UCSD-AML1 (cell line): ENCODE data around the gene MRGPRD.
"Not testable (repeated sequence)": the region's sequence is repeated elsewhere in the genome, so short reads cannot be mapped to it uniquely, and the experiment has no call there.

Experiments
- DNase-seq: peaks from one replicate; lab custom pipeline; 2025; ENCODE audit not compliant: unreplicated experiment; lab: John Stamatoyannopoulos, UW

Gene MRGPRD

DNA sequence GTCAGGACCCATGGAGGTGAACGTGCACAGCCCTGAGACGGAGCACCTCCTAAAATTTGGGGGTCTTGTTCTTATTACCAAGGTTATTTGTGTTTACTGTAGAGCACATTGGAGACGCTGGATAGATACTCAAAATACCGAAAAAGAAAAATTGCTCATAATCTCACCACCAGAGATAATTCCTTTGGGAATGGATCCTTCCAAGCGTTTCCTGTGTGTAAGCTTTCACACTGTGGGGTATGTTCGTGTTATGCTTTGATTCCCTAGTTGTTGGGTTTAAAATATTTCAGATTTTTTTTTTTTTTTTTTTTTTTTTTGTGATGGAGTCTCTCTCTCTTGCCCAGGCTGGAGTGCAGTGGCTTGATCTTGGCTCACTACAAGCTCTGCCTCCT is 14.1 kb upstream of the MRGPRD start:
- DNase-seq = no peak

DNA sequence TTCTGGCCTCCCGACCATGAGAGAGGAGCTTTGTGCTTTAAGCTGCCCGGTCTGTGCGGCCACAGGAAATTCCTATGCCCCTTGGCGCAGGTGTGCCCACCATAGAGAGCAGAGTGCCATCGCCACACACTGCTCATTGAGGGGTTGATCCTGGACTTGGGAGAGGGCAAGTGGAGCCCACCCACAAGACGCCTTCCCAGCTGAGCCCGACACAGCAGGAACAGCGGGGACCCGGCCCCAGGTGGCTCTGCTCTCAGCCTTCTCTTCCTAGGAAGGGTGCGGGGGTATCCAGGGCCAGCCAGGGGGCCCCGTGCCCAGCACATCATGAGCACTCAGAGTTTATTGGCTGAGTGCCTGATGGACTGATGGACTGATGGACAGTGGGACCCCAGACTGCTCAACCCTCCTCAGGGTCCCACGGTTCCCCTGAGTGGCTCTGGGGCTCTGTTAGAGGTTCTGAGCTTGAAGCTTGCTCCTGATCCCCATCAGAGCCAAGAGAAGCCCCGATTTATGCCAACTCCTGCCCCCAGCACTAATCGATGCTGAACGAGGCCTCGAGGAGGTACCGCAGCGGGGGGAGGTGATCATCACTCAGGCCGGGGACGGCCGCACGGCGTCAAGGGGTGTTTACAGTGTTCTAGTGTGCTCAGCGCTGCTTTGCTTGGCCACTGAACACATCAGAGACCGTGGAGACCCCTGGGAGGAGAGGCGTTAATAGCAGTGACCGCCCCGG is 13.5 kb upstream of the MRGPRD start:
- no peak for DNase-seq

- DNase-seq = no peak
These were observed 12.8 kb upstream of the MRGPRD start for GRCh38 chr11:68993546-68993945.

DNA sequence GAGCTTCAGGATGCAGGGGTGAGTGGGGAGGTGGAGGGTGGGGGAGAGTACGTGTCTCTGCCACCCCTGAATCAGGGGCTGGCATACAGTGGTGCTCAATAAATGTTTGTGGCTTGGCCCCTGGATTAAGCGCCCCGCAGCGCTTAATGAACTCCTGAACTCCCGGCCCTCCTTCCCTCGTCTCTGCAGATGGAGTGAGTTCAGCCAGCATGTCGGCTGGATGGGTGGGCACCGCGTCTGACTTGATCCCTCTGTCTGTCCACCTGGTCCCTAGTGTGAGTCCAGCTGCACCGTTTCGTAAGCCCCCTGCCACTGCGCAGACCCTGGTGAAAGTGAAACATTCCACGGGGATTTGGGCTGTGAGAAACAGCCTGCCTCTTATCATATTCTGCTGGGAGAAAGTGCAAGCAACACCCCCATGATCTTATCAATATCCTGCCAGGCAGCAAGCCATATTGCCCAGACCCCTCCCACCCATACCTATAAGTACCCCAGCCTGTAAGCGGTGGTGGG is 12.0 kb upstream of the MRGPRD start:
- no peak for DNase-seq

GRCh38 chr11:68990995-68991780 is 10.4 kb upstream of the MRGPRD start:
- DNase-seq = no peak

GRCh38 chr11:68989936-68990606 is 9.3 kb upstream of the MRGPRD start:
- DNase-seq = no peak

- DNase-seq = no peak
These were observed 7.7 kb upstream of the MRGPRD start for GRCh38 chr11:68988491-68988890.

DNA sequence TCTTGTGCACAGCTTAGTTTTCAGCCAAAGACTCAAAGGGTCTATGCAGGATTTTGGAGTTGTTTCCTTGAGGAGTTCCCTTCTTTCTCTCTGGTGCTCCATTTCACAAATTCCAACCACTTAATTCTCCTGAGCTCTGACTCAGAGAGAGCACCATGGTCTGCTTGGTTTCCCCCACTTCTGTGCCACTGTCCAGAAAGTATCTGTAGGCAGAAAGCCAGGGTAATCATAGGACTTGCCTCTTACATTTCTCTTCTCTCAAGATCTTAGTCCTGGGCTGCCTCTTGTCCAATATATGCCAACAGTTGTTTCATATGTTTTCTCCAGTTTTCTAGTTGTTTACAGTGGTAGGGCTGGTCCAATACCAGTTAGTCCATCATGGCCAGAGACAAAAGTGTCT is 6.4 kb upstream of the MRGPRD start:
- DNase-seq = no peak

DNA sequence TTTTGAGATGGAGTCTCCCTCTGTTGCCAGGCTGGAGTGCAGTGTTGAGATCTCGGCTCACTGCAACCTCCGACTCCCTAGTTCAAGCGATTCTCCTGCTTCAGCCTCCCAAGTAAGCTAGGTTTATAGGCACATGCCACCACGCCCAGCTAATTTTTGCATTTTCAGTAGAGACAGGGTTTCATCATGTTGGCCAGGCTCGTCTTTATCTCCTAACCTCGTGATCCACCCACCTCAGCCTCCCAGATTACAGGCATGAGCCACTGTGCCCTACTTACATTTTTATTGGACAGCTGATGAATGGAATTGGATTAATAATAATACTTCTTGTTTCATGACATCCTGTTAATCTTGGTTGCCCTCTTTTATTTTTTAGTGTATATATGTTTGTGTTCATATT is 3.0 kb upstream of the MRGPRD start:
- DNase-seq = no peak

GRCh38 chr11:68982134-68982533 is 1.3 kb upstream of the MRGPRD start:
- no peak for DNase-seq

DNA sequence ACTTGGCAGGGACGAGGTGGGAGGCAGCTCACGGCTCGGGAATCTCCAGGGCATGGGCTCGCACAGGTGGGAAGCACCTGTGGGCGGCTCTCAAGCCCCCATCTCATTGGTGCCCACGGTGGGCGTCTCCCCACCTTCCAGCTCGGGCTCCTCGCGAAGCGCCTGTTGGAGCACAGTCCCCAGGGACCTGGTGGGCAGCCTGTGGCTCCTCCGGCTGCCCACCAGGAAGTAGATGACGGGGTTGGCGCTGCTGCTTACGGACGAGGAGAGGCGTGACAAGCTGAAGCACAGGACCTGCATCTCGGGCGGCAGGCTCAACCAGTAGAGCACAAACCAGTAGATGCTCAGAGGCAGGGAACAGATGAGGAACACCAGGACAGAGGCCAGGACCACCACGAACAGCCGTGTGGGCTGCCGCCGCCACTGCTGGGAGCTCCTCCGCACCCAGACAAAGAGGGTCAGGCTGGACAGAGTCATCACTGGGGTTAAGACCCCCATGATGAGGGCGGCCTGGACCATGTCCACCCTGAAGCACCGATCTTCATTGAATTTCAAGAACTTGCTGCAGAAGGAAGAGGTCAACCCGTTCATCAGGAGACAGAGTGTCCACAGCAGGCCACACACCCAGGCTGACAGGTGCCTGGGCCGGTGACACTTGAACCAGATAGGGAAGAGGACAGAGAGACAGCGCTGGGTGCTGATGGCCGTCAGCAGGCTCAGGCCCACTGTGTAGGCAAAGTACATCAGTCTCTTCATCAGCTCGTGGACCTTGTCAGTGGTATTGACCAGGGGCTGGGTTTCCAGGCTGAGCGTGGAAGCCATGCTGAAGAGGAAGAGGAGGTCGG is 633 bp downstream of the MRGPRD start:
- DNase-seq = no peak

DNA sequence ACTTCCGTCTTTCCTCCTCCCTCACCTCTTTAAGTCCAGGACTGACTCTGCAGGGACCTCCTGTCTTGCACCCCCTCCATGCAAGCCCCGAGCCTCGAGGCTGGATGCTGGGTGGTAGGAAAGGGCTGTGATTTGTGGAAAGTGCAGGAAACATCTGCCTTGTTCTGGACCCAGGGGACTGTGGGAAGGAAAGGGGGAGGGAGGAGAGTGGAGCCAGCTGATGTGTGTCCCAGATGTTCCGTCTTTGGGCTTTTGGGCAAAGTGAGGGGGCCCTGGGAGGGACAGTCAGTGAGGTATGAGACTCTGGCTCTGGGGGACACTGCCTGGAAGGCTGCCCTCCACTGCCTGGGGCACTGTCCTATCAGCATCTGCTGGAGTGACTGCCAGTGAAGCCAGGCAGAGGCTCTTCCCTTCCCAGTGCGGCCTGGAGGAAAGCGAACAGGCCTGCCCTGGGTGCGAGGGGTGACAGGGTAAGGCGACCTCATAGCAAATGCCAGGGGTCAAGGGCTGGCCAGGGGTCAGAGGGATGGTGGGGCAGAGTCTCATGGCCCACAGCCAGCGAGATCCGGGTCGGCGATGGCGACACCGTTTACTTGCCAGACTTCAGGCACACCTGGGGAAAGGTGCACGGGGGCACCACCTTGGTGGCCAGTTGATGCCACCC is 1.7 kb downstream of the MRGPRD start:
- DNase-seq = peak; percentile 24

- DNase-seq = no peak
These were observed 2.2 kb downstream of the MRGPRD start for GRCh38 chr11:68978626-68978930.

DNA sequence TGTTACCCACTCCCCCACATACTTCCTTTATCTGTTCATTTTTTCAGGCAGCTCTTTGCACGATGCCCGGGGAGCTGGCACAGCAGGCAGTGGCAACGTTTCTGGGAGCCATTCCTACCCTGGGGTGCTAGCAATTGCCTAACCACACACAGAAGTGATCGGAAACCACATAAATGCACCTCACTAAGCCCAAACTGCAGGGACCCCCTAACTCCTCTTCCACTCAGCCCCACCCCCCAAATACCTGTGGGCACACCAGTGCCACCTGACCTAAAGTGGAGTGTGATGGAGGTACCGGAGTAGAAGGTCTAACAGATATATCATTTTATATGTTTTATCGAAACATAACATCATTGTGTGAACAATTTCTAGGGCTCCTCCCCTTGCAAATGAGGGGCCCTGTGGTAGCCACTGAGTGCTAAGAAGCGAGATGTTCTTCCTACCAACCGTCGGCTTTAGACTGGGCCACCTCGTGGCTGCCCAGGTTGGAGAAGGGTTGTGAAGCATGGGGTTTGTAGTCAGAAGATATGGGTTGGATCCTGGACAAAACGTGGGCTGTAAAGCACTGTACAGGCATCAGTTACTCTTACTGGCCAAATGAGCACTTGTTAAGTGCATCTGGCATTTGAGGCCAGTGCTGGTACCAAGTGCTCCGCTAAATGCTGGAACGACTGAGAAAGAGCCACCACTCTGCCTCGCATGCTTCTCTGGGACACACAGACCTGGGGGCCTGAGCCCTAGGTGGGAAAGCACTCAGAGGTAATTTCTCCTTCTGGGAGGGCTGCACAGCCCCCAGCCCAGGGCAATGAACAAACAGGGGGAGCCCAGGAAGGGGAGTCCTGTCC is 2.8 kb downstream of the MRGPRD start:
- DNase-seq = no peak

DNA sequence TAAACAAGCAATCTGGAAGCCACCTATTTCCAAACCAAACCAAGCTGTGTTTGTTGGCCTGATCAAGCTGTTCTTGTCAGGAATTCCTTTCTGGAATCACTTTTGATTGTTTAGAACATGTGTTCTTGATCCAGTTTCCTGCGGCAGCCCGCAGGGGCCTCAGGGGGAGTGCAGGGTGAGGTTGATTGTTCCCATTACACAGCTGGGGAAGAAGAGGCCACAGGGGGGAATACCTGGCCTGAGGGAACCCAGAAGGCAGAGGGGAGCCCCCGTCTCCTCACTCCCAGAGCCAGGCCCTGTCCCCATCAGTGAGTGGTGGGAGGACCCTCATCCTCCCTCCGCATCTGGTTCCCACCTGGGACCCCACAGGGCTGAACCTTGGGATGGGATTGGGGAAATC is 4.2 kb downstream of the MRGPRD start:
- DNase-seq = no peak

DNA sequence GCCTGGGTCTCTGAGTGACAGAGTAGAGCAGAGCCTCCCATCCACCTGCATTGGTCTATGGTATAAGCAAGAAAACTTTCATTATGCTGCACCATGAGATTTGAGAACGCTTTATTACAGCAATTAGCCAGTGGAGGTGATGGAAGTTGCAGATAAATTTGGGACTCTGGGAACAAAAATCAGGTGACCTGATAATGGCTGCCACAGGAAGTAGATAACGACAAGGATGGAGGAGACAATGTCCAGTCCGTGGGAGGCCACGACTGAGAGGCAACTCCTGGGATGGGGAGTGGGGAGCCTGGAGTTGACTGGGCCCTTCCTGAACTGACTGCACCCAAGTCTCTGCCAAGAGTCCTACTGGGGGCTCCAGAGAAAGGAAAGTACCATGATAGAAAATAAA is 4.7 kb downstream of the MRGPRD start:
- DNase-seq = no peak

DNA sequence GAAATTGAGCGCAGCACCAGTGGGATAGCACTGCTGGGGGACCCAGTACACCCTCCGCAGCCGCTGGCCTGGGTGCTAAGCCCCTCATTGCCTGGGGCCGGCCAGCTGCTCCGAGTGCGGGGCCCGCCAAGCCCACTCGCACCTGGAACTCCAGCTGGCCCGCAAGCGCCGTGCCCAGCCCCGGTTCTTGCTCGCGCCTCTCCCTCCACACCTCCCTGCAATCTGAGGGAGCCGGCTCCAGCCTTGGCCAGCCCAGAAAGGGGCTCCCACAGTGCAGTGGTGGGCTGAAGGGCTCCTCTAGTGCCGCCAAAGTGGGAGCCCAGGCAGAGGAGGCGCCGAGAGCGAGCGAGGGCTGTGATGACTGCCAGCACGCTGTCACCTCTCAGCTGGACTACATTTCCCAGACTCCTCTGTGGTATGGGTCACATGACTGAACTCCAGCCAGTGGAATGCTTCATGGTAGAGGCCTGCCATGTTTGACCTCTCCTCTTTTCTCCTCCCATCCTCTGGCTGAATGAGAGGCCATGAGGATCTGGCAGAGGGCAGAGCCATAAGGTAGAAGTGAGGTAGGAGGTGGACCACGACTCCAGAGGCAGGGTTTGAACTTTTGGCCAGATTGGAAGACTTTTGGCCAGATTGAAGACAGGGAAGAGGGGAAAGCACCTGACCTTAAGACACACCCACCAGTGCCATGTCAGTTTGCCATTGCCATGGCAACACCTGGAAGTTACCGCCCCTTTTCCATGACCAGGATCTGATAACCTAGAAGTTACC is 6.2 kb downstream of the MRGPRD start:
- no peak for DNase-seq

GRCh38 chr11:68973706-68974105 is 7.1 kb downstream of the MRGPRD start:
- not testable (repeated sequence) for DNase-seq

GRCh38 chr11:68973219-68973618 is 7.6 kb downstream of the MRGPRD start:
- DNase-seq = no peak
